H1 (cell line): Measurements from ENCODE around the gene SLC6A12. TPM values are rescaled to one million over a fixed set of nuclear protein-coding genes. Genes with fewer than 3 reads are reported as not detected.

Source experiments
- polyA plus RNA-seq, 7 experiments: library from polyadenylated mRNA; depleted of rRNA in 3 of 7; stranded (reverse) in 5 of 7; unstranded in 2 of 7; fragments of >200 nt in 5 of 7; fragments of 200-250 nt in 2 of 7; gene quantifications; 1 replicate in 5 of 7; 2 replicates in 1 of 7; 4 replicates in 1 of 7; pipeline versions ENCODE4 v1.2.1 to v1.2.3, GENCODE V29; 2011 to 2013; ENCODE audit warnings: missing spikeins in 2 of 7, mixed read lengths in 2 of 7
- total RNA-seq: library from RNA; stranded (reverse); fragmentation: NEBNext Ultra II Directional; extraction: Animal tissue kit (Norgen Biotek cat#: 25700); gene quantifications from 2 replicates; pipeline ENCODE4 v1.2.1, GENCODE V29; 2021

The SLC6A12 gene
- total and polyA plus RNA-seq, 2 of the 8 experiments (the other 6 are each of a cell fraction or from before 2014, with no cell fraction given), result 0.70 to 1.1 TPM

Other genes starting within 250 kb of the SLC6A12 start
- gene IQSEC3, start 147.4 kb downstream of the SLC6A12 start, total RNA-seq, result 3.1 and 3.6 TPM in 2 replicates
- gene IQSEC3, start 147.4 kb downstream of the SLC6A12 start, polyA plus RNA-seq (2011; rRNA removed), result 1.2 and 2.2 TPM in 2 replicates
- gene SLC6A13, start 48.7 kb upstream of the SLC6A12 start, total RNA-seq, result not detected in 2 replicates
- 0.03 and 0.19 TPM in 2 replicates for gene SLC6A13, start 48.7 kb upstream of the SLC6A12 start, polyA plus RNA-seq (2011; rRNA removed)
- gene KDM5A, start 175.2 kb upstream of the SLC6A12 start, total RNA-seq, result 36.9 and 45.7 TPM in 2 replicates
- 5.7 and 6.3 TPM in 2 replicates for gene KDM5A, start 175.2 kb upstream of the SLC6A12 start, polyA plus RNA-seq (2011; rRNA removed)
- gene CCDC77, start 187.5 kb upstream of the SLC6A12 start, total RNA-seq, result 29.3 and 30.4 TPM in 2 replicates
- gene CCDC77, start 187.5 kb upstream of the SLC6A12 start, polyA plus RNA-seq (2011; rRNA removed), result 6.1 and 10.3 TPM in 2 replicates
- 20.3 and 20.4 TPM in 2 replicates for gene B4GALNT3, start 245.8 kb upstream of the SLC6A12 start, total RNA-seq
- 12.5 and 14.9 TPM in 2 replicates for gene B4GALNT3, start 245.8 kb upstream of the SLC6A12 start, polyA plus RNA-seq (2011; rRNA removed)